Adrenal gland (tissue), 5 donors: ENCODE data around the gene GLB1L2.

Experiments
- POLR2A ChIP-seq, 2 donors: fragments of 450-650 bp; IDR thresholded peaks; one replicate each; pipeline ENCODE4 v1.6.1; 2017; ENCODE audit warnings: antibody characterized with exemption in 2 of 2, mild to moderate bottlenecking in 2 of 2, moderate library complexity in 1 of 2
- TF ChIP-seq, protein P1 (sequence below), 6 experiments: fragments of 450-650 bp in 4 of 6; fragments of 200-600 bp in 2 of 6; sonication (generic) in 1 of 6; IDR thresholded peaks; 1 replicate in 5 of 6; 2 replicates in 1 of 6; pipeline versions ENCODE4 v1.5.1 to v1.8.0; 2016 to 2021; ENCODE audit warnings: antibody characterized with exemption in 6 of 6, mild to moderate bottlenecking in 2 of 6, moderate library complexity in 1 of 6
- donor health status: DM: no; HTN: no; CAD: no.

DNA sequence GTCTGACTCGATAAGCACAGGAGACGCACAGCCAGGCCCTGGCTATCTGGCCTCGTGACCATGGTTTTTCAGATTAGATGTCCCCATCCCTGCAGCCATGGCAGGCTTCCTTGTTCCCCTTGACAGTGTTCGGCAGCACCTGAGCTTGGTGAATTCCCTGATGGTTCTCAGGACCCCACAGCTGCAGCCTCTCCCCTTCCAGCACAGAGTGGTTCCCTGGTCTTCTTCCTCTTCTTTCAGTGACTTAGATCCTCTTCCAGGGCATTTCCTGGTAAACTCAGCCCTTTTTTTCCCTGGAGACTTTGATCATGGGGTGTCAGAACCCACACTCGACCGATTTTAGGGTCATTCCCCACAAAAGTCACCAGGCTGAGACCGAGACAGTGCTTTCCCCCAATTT, 41.1 kb upstream of the GLB1L2 start:
- TF ChIP-seq, protein P1, sequence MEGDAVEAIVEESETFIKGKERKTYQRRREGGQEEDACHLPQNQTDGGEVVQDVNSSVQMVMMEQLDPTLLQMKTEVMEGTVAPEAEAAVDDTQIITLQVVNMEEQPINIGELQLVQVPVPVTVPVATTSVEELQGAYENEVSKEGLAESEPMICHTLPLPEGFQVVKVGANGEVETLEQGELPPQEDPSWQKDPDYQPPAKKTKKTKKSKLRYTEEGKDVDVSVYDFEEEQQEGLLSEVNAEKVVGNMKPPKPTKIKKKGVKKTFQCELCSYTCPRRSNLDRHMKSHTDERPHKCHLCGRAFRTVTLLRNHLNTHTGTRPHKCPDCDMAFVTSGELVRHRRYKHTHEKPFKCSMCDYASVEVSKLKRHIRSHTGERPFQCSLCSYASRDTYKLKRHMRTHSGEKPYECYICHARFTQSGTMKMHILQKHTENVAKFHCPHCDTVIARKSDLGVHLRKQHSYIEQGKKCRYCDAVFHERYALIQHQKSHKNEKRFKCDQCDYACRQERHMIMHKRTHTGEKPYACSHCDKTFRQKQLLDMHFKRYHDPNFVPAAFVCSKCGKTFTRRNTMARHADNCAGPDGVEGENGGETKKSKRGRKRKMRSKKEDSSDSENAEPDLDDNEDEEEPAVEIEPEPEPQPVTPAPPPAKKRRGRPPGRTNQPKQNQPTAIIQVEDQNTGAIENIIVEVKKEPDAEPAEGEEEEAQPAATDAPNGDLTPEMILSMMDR (IDR thresholded peaks at IDR 0.05) = no peak
- TF ChIP-seq POLR2A (IDR thresholded peaks at IDR 0.05) = no peak
